ENCODE measurements around the gene POLR2L. TPM values are rescaled to one million over a fixed set of nuclear protein-coding genes. Genes with fewer than 3 reads are reported as not detected.

POLR2L gene
- total RNA-seq, 1 experiment from 2014 or later = 99.7 TPM

- Histone ChIP-seq H3K27me3 (ENCODE audit: insufficient read depth, low read depth) (no peaks in the 10 kb centered on the region), H4K20me1 (ENCODE audit: insufficient read depth) (no peaks in the 10 kb centered on the region), H3K4me2 (no peak overlapping the region), H3K9me3 (ENCODE audit: insufficient read depth, low read depth) (no peaks in the 10 kb centered on the region), H3K27ac (no peak overlapping the region), H3K79me2 (ENCODE audit: low read depth) (no peaks in the 10 kb centered on the region), H3K4me3 (no peak overlapping the region), H3K9me2 (ENCODE audit: insufficient read depth) (no peaks in the 10 kb centered on the region), H3K36me3 (ENCODE audit: low read depth) (no peaks in the 10 kb centered on the region), H3K4me1 (replicated peaks; ENCODE audit: insufficient read depth) (no peaks in the 10 kb centered on the region), H2AFZ (no peak overlapping the region), H3F3A (ENCODE audit: insufficient read depth, low read depth) (no peaks in the 10 kb centered on the region)
- DNase-seq = no peak
- CTCF ChIA-PET = no interaction called here
- no TSS peak for BruUV-seq (replicated peaks)
- POLR2A ChIA-PET (ENCODE audit: unreplicated experiment) = no interaction called here
- no peak for TF ChIP-seq CTCF (conservative IDR thresholded peaks at IDR 0.05)
- TF ChIP-seq EZH2 (IDR thresholded peaks at IDR 0.05; ENCODE audit: low read depth) = no peak
- intact Hi-C loops (cut with micrococcal nuclease; ENCODE audit: unreplicated experiment) = no loop called here
Measured at GRCh38 chr11:887589-887988, 45.3 kb upstream of the POLR2L start.

GRCh38 chr11:886568-886967 lies 44.2 kb upstream of the POLR2L start:
- Histone ChIP-seq H3K4me3 (no peak overlapping the region), H3K9me3 (ENCODE audit: insufficient read depth, low read depth) (no peaks in the 10 kb centered on the region), H4K20me1 (ENCODE audit: insufficient read depth) (no peaks in the 10 kb centered on the region), H3F3A (ENCODE audit: insufficient read depth, low read depth) (no peaks in the 10 kb centered on the region), H3K27me3 (ENCODE audit: insufficient read depth, low read depth) (no peaks in the 10 kb centered on the region), H3K4me2 (no peak overlapping the region), H3K27ac (no peak overlapping the region), H3K36me3 (ENCODE audit: low read depth) (no peaks in the 10 kb centered on the region), H3K9me2 (ENCODE audit: insufficient read depth) (no peaks in the 10 kb centered on the region), H2AFZ (no peak overlapping the region), H3K4me1 (replicated peaks; ENCODE audit: insufficient read depth) (no peaks in the 10 kb centered on the region), H3K79me2 (ENCODE audit: low read depth) (no peaks in the 10 kb centered on the region)
- ChIA-PET CTCF (no interaction called here), POLR2A (ENCODE audit: unreplicated experiment) (no interaction called here)
- no TSS peak for BruUV-seq (replicated peaks)
- intact Hi-C loops (cut with micrococcal nuclease; ENCODE audit: unreplicated experiment) = no loop called here
- no peak for TF ChIP-seq CTCF (conservative IDR thresholded peaks at IDR 0.05)
- no peak for TF ChIP-seq EZH2 (IDR thresholded peaks at IDR 0.05; ENCODE audit: low read depth)
- no peak for DNase-seq

- no peak for DNase-seq
Measured at GRCh38 chr11:884578-885070, 42.3 kb upstream of the POLR2L start.

More at GRCh38 chr11:884578-885070, 42.3 kb upstream of the POLR2L start:
- Histone ChIP-seq H3K4me1 (replicated peaks; ENCODE audit: insufficient read depth) (no peaks in the 10 kb centered on the region), H4K20me1 (ENCODE audit: insufficient read depth) (no peaks in the 10 kb centered on the region), H3K9me2 (ENCODE audit: insufficient read depth) (no peaks in the 10 kb centered on the region), H3F3A (ENCODE audit: insufficient read depth, low read depth) (no peaks in the 10 kb centered on the region), H2AFZ (no peak overlapping the region), H3K36me3 (ENCODE audit: low read depth) (no peaks in the 10 kb centered on the region), H3K4me3 (no peak overlapping the region), H3K79me2 (ENCODE audit: low read depth) (no peaks in the 10 kb centered on the region), H3K9me3 (ENCODE audit: insufficient read depth, low read depth) (no peaks in the 10 kb centered on the region), H3K27ac (no peak overlapping the region), H3K27me3 (ENCODE audit: insufficient read depth, low read depth) (no peaks in the 10 kb centered on the region), H3K4me2 (no peak overlapping the region)
- no TSS peak for BruUV-seq (replicated peaks)
- intact Hi-C loops (cut with micrococcal nuclease; ENCODE audit: unreplicated experiment) = no loop called here
- CTCF ChIA-PET = no interaction called here
- POLR2A ChIA-PET (ENCODE audit: unreplicated experiment) = no interaction called here
- TF ChIP-seq EZH2 (IDR thresholded peaks at IDR 0.05; ENCODE audit: low read depth) = no peak
- TF ChIP-seq CTCF (conservative IDR thresholded peaks at IDR 0.05) = no peak

All from PC-9 (cell line).